GM18520 (cell line): ENCODE measurements around the gene PGD.
"Not testable (repeated sequence)": the region's sequence is repeated elsewhere in the genome, so short reads cannot be mapped to it uniquely, and the experiment has no call there.

Source experiments
- ATAC-seq: cut with Tn5 transposase; IDR thresholded peaks from one replicate; pipeline ENCODE4 v1.9.1; 2021; ENCODE audit not compliant: unreplicated experiment

Gene PGD

GRCh38 chr1:10398278-10398733 is 558 bp upstream of the PGD start:
- ATAC-seq = no peak

GRCh38 chr1:10399444-10399941 is 629 bp downstream of the PGD start:
- ATAC-seq = no peak

GRCh38 chr1:10400013-10400412 is 1.1 kb downstream of the PGD start:
- ATAC-seq = no peak

- no peak for ATAC-seq
Measured at GRCh38 chr1:10401281-10401680, 2.4 kb downstream of the PGD start.

- no peak for ATAC-seq
Measured at GRCh38 chr1:10402729-10403274, 3.9 kb downstream of the PGD start.

- ATAC-seq = no peak
Measured at GRCh38 chr1:10407201-10407600, 8.3 kb downstream of the PGD start.

GRCh38 chr1:10415211-10415930 is 16.5 kb downstream of the PGD start:
- no peak for ATAC-seq

GRCh38 chr1:10415967-10416366 is 17.1 kb downstream of the PGD start:
- ATAC-seq = not testable (repeated sequence)

- ATAC-seq = not testable (repeated sequence)
Measured at GRCh38 chr1:10418741-10419140, 19.9 kb downstream of the PGD start.

GRCh38 chr1:10419351-10419750 is 20.5 kb downstream of the PGD start:
- no peak for ATAC-seq

GRCh38 chr1:10421637-10422036 is 22.8 kb downstream of the PGD start:
- ATAC-seq = no peak

GRCh38 chr1:10424034-10424433 is 25.2 kb downstream of the PGD start:
- no peak for ATAC-seq

- no peak for ATAC-seq
Measured at GRCh38 chr1:10424651-10425050, 25.8 kb downstream of the PGD start.

GRCh38 chr1:10425826-10426534 is 27.1 kb downstream of the PGD start:
- not testable (repeated sequence) for ATAC-seq

- not testable (repeated sequence) for ATAC-seq
Measured at GRCh38 chr1:10426535-10426848, 27.6 kb downstream of the PGD start.

GRCh38 chr1:10428984-10429383 is 30.1 kb downstream of the PGD start:
- no peak for ATAC-seq

GRCh38 chr1:10429868-10430215 is 31.0 kb downstream of the PGD start:
- ATAC-seq = peak; percentile 14

- ATAC-seq = peak; percentile 66
Measured at GRCh38 chr1:10430216-10431069, 31.6 kb downstream of the PGD start, which contains the start of gene CENPS. Gene CENPS (plus strand): TSS chr1:10430433. CDS start chr1:10430518, 85 bp downstream.

GRCh38 chr1:10431070-10431730 is 32.3 kb downstream of the PGD start:
- ATAC-seq = no peak

GRCh38 chr1:10432910-10433700 is 34.2 kb downstream of the PGD start:
- no peak for ATAC-seq
